Right lobe of liver (tissue), 4 donors: ENCODE data around the gene CHST8.

Experiments used
- POLR2A ChIP-seq: fragments of 450-650 bp; IDR thresholded peaks from one replicate; pipeline ENCODE4 v1.6.1; 2017; ENCODE audit warnings: antibody characterized with exemption, mild to moderate bottlenecking
- TF ChIP-seq, protein P1 (sequence below), 4 donors: fragments of 200-600 bp in 3 of 4; fragments of 450-650 bp in 1 of 4; IDR thresholded peaks; one replicate each; pipeline versions ENCODE4 v1.5.1 to v1.8.0; 2016 to 2022; ENCODE audit warnings: antibody characterized with exemption in 4 of 4, mild to moderate bottlenecking in 2 of 4
- donor health status: DM: no; HTN: no; CAD: no.
- donor health status: DM: no; HTN: no; CAD: no.
- donor health status: DM: no; HTN: yes; CAD: no.

GRCh38 chr19:33700408-33701013 lies 78.8 kb downstream of the CHST8 start:
- TF ChIP-seq, protein P1, sequence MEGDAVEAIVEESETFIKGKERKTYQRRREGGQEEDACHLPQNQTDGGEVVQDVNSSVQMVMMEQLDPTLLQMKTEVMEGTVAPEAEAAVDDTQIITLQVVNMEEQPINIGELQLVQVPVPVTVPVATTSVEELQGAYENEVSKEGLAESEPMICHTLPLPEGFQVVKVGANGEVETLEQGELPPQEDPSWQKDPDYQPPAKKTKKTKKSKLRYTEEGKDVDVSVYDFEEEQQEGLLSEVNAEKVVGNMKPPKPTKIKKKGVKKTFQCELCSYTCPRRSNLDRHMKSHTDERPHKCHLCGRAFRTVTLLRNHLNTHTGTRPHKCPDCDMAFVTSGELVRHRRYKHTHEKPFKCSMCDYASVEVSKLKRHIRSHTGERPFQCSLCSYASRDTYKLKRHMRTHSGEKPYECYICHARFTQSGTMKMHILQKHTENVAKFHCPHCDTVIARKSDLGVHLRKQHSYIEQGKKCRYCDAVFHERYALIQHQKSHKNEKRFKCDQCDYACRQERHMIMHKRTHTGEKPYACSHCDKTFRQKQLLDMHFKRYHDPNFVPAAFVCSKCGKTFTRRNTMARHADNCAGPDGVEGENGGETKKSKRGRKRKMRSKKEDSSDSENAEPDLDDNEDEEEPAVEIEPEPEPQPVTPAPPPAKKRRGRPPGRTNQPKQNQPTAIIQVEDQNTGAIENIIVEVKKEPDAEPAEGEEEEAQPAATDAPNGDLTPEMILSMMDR (IDR thresholded peaks at IDR 0.05), result no peak
- TF ChIP-seq POLR2A, result no peak
